HG03378 (cell line): ENCODE data around the gene TMEM222.
A peak's percentile ranks its signal among the peaks of the same experiment; 100 is the strongest.
"Not testable (repeated sequence)": the region's sequence is repeated elsewhere in the genome, so short reads cannot be mapped to it uniquely, and the experiment has no call there.

Experiments used
- ATAC-seq: cut with Tn5 transposase; IDR thresholded peaks from one replicate; pipeline ENCODE4 v1.9.1; 2021; ENCODE audit warnings: mild to moderate bottlenecking, moderate library complexity; ENCODE audit not compliant: unreplicated experiment

The TMEM222 gene, protein sequence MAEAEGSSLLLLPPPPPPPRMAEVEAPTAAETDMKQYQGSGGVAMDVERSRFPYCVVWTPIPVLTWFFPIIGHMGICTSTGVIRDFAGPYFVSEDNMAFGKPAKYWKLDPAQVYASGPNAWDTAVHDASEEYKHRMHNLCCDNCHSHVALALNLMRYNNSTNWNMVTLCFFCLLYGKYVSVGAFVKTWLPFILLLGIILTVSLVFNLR

DNA sequence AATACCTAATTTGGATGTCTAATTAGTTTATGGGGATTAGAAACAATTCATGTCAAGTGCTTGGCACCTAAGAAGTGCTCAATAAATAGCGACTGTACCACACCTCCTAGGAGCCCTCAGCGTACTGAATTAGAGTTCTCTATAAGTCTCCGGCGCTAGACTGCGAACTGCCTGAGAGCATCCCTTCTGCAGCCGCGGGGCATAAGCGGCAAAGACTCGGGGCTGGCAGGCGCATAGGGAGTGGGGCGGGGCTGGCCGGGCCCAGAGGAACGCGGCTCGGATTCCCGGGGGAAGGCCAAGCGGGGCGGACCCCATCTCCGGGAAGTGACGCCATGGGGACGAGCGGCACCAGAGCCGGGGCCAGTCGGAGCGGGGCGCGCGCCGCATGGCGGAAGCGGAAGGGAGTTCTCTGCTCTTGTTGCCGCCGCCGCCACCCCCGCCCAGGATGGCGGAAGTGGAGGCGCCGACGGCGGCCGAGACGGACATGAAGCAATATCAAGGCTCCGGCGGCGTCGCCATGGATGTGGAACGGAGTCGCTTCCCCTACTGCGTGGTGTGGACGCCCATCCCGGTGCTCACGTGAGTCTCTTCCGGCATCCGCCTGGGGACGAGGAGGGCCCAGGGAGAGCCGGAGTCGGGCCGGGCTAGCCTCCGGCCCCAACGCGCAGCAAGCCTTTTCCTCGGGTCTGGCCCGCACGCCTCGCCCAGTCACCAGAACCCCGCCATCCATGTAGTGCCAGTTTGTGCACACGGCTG, at the start of gene TMEM222:
TSS of gene TMEM222 (plus strand) at position 351 of the 756 bp plus-strand sequence. CDS start at position 386, 35 bp downstream.
- ATAC-seq = peak; percentile 75

DNA sequence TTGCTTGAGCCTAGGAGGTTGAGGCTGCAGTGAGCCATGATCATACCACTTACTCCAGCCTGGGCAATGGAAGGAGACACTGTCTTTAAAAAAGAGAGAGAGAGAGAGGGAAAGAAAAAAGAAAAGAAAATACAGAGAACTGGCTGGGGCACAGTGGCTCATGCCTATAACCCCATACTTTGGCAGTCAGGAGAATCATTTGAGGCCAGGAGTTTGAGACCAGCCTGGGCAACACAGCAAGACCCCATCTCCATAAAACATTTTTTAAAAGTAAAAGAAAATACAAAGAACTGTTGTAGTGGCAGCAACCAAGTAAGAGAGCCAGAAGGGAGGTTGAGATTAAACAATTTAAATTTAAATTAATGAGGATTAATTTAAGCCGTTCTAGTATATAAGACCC, 47.8 kb upstream of the TMEM222 start:
- ATAC-seq = no peak

DNA sequence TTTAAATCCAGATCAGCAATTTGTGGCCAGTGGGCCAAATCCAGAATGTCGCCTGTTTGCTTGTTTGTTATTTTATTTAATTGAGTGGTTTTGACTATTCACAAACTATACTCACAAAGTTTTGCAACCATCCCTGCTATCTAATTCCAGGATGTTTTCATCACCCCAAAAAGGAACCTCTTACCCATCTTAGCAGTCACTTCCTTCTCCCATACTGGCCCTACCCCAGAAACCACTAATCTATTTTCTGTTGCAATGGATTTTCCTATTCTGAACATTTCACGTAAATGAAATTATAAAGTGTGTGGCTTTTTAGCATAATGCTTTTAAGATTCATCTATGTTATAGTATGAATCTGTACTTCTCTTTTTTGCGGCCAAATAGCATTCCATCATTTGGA, 46.3 kb upstream of the TMEM222 start:
- no peak for ATAC-seq

DNA sequence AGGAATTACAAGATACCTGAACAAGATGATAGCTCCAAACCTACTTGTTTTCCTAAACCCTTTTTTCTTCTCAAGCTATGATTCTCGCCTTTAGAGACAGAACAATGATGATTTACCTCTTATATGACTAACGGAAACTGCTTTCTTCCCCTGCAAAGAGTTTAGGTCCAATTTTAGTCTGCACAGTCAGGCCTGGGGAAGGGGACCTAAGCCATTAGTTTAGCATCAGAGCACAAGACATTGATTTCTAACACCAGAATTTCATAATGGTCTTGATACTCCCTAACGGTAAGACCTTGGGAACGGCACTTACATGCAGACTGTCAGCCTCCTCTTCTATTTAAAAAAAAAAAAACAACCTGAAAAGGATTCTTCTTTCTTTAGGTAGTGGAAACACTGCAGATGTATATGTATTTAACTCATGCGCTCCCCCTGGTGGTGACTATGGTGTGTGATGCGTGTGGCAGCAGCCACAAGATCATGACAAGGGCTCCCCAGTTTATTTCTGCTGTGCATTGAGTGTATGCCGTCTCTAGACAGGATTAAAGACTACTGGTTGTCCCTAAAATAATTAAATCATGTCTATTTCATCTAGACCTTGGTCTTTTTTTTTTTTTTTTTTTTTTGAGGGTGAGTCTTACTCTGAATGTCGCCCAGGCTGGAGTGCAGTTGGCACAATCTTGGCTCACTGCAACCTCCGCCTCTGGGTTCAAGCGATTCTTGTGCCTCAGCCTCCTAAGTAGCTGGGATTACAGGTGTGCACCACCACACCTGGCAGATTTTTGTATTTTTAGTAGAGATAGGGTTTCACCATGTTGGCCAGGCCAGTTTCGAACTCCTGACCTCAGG, 37.3 kb upstream of the TMEM222 start:
- ATAC-seq = no peak

DNA sequence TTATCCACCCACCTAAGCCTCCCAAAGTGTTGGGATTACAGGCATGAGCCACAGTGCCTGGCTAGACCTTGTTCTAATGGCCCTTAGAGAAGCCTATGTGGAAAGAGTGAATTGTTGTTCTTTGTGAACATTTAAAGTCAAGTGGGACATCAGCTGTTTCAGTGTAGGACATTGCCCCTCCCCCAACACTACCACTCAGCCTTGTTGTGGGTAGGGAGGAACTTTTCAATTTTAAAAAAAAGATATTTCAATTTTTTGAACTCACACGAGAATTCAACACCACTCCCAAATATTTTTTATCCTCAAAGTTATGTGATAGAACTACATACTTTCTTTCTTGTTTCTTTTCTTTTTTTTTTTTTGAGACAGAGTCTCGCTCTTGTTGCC, 36.7 kb upstream of the TMEM222 start:
- no peak for ATAC-seq

DNA sequence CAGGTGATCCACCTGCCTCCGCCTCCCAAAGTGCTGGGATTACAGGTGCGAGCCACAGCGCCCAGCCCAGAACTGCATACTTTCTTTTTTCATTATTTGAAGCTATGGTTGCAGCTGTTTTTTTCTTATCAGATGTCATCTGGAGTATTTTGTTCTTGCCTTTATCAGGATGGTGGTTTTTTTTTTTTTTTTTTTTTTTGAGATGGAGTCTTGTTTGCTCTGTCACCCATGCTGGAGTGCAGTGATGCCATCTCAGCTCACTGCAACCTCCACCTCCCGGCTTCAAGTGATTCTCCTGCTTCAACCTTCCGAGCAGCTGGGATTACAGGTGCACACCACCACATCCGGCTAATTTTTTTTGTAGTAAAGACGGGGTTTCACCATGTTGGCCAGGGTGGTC, 36.1 kb upstream of the TMEM222 start:
- ATAC-seq = not testable (repeated sequence)

DNA sequence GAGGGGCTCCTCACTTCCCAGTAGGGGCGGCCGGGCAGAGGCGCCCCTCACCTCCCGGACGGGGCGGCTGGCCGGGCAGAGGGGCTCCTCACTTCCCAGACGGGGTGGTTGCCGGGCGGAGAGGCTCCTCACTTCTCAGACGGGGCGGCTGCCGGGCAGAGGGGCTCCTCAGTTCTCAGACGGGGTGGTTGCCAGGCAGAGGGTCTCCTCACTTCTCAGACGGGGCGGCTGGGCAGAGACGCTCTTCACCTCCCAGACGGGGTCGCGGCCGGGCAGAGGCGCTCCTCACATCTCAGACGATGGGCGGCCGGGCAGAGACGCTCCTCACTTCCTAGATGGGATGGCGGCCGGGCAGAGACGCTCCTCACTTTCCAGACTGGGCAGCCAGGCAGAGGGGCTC, 32.8 kb upstream of the TMEM222 start:
- not testable (repeated sequence) for ATAC-seq

DNA sequence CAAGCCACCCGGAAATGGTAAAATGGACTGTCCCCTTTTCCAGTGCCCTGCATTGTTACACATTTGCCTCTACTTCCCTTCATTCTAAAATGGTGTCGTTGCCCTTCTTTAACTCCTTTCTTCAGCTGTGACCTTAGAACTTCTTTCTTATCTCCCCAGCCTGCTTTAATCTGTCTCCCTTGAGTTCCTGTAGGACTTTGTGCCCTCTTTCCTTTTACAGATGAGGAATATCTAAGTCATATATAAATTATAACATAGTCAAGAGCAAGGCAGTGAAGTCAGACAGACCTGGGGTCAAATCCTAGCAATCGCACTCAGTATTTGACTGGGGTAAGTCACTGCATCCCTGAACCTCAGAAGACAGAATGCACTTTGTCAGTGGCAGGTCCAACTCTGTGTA, 31.4 kb upstream of the TMEM222 start:
- no peak for ATAC-seq

DNA sequence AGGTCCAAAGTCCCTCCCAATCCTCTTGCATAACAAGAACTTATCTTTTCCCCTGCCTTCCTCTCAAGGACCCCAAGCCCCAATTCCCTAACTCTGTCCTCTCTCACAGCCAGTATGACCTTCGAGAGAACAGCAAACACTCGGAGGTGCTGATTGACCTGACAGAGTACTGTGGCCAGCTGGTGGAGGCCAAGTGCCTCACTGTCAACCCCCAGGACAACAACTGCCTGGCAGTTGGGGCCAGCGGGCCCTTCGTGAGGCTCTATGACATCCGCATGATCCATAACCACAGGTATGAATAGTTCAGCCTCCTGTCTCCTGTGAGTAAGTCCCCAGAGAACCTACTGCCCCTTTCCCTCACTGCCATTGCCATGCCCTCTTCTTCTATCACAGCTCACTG, 29.9 kb upstream of the TMEM222 start:
- ATAC-seq = no peak

DNA sequence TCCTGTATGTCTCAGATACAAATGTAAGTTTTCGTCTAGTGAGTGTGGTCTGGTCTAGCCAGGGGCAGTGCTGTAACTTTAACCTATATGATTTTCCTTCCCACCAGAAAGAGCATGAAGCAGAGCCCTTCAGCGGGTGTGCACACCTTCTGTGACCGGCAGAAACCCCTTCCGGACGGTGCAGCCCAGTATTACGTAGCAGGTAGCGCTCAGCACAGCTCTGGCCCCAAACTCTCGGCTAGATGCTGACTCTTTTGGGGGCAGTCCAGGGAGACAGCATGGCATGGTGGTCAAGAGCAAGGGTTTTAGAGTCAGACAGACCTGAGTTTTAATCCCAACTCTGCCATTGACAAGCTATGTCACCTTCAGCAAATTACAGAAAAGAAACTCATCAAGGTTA, 28.0 kb upstream of the TMEM222 start:
- ATAC-seq = no peak

DNA sequence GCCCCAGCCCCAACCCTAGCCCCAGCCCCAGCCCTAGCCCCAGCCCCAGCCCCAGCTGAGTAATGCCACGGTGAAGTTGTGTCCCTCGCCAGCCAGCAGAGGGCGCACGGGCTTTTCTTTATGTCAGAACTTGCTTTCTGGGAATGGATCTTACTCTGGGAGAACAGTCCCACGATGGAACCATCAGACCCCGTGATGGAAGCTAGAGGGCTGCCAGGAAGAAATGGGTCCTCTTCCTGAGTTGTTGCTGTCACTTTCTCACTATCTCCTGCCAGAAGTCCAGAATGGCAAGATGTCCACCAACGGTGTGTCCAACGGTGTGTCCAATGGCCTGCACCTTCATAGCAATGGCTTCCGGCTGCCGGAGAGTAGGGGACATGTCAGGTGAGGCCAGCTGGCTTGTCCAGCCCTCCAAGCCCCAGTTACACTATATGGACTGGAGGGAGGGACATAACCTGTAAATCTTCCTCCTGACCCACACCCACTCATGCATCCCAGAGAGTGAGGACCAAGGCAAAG, 25.1 kb upstream of the TMEM222 start:
- ATAC-seq = no peak

DNA sequence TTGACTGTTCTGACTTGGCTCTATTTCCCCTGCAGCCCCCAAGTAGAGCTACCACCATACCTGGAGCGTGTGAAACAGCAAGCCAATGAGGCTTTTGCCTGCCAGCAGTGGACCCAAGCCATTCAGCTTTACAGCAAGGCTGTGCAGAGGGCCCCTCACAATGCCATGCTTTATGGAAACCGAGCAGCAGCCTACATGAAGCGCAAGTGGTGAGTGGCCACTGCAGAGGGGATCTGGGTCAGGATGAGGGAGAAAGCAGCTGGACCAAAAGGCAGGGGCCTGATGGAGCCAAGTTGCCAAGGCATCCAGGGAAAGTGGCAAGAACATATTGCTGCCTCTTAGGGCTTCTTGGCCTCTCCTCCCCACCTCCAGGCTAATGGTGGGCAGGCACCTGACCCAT, 24.1 kb upstream of the TMEM222 start:
- no peak for ATAC-seq

DNA sequence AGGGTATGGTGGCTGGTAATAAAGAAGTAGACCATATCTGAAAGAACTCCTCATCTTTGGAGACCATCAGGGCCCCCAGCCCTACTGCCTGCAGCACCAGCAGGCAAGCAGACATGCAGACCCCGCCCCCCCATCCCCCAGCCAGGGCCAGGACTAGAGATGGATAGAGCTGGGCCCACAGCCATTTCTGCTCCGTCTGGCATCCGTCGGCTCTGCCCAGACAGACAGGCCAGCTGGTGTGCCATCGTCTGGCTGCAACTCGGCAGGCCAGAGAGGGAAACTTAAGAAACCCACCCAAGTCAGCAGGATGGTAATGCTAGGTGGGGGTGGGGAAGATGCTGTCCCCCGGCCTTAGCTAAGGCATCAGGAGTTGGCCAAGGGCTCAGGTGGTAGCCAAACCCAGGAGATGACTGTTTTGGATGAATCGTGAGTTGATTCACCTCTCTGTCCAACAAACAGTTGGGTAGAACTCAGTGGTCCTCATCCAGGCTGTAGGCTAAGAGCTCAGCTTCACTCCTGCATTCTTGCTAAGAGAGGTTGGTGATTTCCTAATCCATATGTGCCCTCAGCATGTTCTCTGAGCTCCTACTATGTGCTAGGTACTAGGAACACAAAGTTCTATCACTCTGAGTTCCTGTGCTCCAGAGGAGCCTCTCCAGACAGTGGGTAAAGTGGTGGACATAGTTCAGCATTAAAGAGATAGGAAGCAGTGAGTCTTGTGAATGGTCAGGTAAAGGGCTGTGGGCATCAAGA, 23.2 kb upstream of the TMEM222 start:
- ATAC-seq = no peak

DNA sequence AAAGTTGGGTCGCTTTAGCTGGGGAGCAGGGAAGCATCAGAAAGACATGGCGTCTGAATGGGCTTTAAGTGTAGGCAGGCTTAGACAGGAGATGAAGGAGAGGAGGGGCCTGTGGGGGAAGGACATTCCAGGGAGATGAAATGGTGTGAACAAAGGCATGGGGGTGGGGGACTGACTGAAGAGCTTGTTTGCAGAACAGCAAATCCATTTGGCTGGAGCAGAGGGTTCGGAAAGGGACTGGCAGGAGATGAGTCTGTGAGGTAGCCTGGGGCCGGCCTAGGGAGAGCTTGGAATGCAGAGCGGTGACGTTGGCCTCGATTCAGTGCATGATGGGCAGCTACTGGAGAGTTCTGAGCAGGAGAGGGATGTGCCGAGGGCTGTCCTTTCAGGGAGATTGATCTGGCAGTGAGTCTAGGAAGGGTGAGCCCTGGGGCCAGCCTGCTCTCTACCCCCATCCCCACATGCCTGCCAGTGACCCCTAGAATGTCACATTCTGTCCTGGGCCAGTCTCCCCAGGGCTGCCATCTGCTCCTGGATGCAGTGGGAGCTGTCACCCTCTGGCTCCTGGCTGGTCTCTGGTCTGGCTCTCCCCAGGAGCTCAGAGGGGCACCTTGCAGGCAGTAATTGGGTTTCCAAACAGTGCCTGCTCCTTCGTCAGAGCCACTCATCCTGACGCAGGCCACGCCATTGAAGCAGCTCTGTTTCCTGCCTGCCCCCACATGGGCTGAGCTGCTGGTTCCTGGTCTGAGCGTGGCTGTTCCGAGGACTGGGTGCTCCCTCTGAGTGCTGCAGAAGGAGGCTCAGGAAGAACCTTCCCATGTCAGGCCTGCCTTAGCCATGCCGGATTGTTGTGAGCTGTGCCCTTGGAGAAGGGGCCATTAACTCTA, 22.3 kb upstream of the TMEM222 start:
- no peak for ATAC-seq

DNA sequence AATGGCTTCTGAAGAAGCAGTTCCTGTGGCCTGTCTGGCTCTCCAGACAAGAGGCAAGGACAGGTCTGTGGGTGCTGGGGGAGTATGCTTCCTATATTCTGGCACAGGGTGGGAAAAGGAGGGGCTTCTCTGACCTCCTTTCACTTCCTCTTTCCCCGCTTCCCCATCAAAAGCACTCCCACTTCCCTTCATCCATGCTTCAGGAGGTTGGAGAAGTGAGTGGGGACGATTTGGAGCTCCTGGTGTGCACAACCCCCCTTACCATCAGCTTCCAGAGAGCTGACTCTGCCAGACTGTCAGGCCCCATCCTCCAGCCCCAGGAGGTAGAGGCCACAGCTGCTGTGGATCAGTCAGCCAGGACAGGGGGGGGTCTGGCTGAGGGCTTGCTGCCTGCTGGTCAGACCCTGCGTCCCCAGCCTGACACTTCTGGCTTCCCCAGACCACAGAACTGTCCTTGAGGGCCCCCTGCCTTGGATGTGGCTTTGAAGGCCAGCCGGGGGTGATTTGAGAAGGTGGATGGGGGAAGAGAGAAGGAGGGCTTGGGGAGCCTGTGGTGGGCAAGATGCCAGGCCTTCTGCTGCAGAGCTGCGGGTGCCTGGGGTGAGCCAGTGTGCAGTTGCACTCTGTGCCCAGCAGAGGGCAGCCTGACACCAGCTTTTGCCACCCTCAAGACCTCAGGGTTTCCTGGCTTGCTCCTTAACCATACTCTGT, 21.5 kb upstream of the TMEM222 start:
- ATAC-seq = no peak

DNA sequence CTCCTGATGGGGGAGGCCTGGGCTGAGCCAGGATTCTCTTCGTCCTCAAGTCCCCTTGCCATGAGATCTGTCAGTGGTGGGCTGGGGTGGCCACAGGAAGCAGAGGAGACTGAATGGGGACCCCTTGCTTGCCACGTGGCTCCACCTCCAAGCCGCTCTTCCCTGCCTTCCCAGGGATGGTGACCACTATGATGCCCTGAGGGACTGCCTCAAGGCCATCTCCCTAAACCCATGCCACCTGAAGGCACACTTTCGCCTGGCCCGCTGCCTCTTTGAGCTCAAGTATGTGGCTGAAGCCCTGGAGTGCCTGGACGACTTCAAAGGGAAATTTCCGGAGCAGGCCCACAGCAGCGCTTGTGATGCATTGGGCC, 20.9 kb upstream of the TMEM222 start:
- ATAC-seq = no peak

DNA sequence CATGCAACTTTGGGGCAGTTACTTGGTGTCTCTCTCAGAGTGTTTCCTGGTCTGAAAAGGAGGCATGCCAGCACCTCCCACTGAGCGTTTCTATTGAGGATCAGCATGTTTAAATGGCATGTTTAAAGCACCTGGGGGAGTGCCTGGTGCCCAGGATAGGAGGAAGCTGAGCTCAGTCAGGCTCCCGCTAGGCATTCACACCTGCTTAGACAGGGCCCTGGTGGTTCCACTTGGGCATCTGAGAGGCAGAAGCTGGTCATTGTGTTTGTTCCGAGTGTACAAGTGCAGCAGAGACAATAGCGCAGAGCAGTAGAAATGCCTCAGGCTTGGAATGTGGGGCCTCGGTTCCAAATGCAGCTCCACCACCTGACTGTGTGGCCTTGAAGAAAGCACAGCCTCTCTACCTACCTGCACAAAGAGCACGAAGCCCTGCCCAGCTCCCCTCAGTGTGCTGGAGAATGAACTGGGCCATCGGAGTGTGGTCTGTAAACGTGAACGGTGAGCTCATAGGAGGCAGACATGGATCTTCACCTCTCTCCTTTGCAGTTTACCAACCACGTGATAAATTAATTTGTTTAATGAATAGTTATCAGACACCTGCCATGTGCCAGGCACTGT, 20.3 kb upstream of the TMEM222 start:
- ATAC-seq = no peak

DNA sequence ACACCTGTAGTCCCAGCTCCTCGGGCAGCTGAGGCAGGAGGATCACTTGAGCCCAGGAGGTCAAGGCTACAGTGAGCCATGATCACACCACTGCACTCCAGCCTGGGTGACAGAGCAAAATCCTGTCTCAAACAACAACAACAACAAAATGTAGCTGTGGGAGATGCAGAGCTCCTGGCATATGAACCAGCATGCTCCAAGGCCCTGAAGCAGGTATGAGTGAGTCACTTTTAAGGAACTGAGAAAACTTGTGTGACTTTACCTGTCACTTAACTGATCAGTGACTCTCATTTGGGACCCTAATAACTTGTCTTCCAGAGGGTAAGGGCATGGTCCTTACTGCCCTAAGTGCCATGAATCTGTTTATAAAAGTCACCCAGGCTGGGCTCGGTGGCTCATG, 19.4 kb upstream of the TMEM222 start:
- no peak for ATAC-seq

DNA sequence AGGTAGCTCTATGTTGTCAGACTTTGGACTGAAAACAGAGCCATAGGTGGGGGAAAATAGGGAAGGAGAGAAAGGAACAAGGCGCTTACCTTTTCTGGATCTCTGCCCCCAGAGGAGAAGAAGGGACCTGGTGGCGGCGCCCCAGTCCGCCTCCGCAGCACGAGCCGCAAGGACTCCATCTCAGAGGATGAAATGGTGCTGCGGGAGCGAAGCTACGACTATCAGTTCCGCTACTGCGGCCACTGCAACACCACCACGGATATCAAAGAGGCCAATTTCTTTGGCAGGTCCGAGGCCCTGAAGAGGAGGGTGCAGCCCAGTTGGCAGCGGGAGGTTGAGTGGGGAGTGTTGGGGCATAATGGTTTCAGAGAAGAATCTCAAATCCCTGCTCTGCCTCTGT, 18.5 kb upstream of the TMEM222 start:
- ATAC-seq = no peak
